Hematopoietic multipotent progenitor cell treated with erythropoietin and hydrocortisone succinate and interleukin-3 and kit ligand, for 6 days (in vitro differentiated cells): Measurements from ENCODE around the gene GPR50.

ENCODE experiments used
- DNase-seq: peaks from one replicate; pipeline ENCODE4 v3.0.0-alpha.2; 2015

Gene GPR50

GRCh38 chrX:151176231-151176750, at the start of gene GPR50:
Gene GPR50, plus strand, starts transcription at chrX:151176584. Its CDS starts 138 bp downstream, at chrX:151176722.
- DNase-seq: no peak

- DNase-seq: no peak
These were observed 43.9 kb upstream of the GPR50 start for GRCh38 chrX:151132531-151132930.

GRCh38 chrX:151151665-151152267, 24.6 kb upstream of the GPR50 start:
- peak; percentile 67 for DNase-seq

- DNase-seq: no peak
These were observed 23.3 kb upstream of the GPR50 start for GRCh38 chrX:151153086-151153485.

- DNase-seq: no peak
These were observed 22.7 kb upstream of the GPR50 start for GRCh38 chrX:151153667-151154066.

- DNase-seq: no peak
These were observed 21.1 kb upstream of the GPR50 start for GRCh38 chrX:151155234-151155633.

- no peak for DNase-seq
These were observed 14.7 kb upstream of the GPR50 start for GRCh38 chrX:151161690-151162089.

- no peak for DNase-seq
These were observed 8.5 kb upstream of the GPR50 start for GRCh38 chrX:151167791-151168345.

- no peak for DNase-seq
These were observed 6.6 kb upstream of the GPR50 start for GRCh38 chrX:151169783-151170182.

- DNase-seq: no peak
These were observed 1.7 kb upstream of the GPR50 start for GRCh38 chrX:151174581-151175282.

GRCh38 chrX:151175283-151176062, 911 bp upstream of the GPR50 start:
- no peak for DNase-seq

- no peak for DNase-seq
These were observed 1.0 kb downstream of the GPR50 start for GRCh38 chrX:151177141-151178027.

GRCh38 chrX:151178746-151179145, 2.4 kb downstream of the GPR50 start:
- no peak for DNase-seq

- DNase-seq: no peak
These were observed 4.0 kb downstream of the GPR50 start for GRCh38 chrX:151180400-151180799.

GRCh38 chrX:151181088-151181487, 4.7 kb downstream of the GPR50 start:
- no peak for DNase-seq

GRCh38 chrX:151183233-151183753, 6.9 kb downstream of the GPR50 start:
- DNase-seq: no peak

GRCh38 chrX:151183912-151184565, 7.7 kb downstream of the GPR50 start:
- DNase-seq: no peak

GRCh38 chrX:151184705-151185104, 8.3 kb downstream of the GPR50 start:
- no peak for DNase-seq

GRCh38 chrX:151206871-151207270, 30.5 kb downstream of the GPR50 start:
- no peak for DNase-seq

- DNase-seq: no peak
These were observed 49.5 kb downstream of the GPR50 start for GRCh38 chrX:151225843-151226242.

- DNase-seq: no peak
These were observed 50.6 kb downstream of the GPR50 start for GRCh38 chrX:151226941-151227340.

GRCh38 chrX:151227627-151228026, 51.2 kb downstream of the GPR50 start:
- DNase-seq: no peak
